ENCODE results near the gene CCL4.

GRCh38 chr17:36131931-36132330, 28.3 kb downstream of the CCL4 start:
- TF ChIP-seq CTCF (IDR thresholded peaks at IDR 0.05) (no peak), POLR2A (IDR thresholded peaks at IDR 0.05) (no peak)
